Bronchial epithelial cell (primary cell): ENCODE data around the gene SGF29. TPM values are rescaled to one million over a fixed set of nuclear protein-coding genes. Genes with fewer than 3 reads are reported as not detected.
A peak's percentile ranks its signal among the peaks of the same experiment; 100 is the strongest.
"Not testable (repeated sequence)": the region's sequence is repeated elsewhere in the genome, so short reads cannot be mapped to it uniquely, and the experiment has no call there.

Experiments
- DNase-seq: peaks from one replicate; pipeline ENCODE4 v3.0.0-alpha.2; 2010; ENCODE audit warnings: low read depth
- FAIRE-seq: peaks from 2 replicates; lab custom pipeline; 2011; peaks lifted over from hg19 to GRCh38; lab: Jason Lieb, UNC
- H3K27me3 ChIP-seq: 2 replicates; pipeline ENCODE4 v1.5.1; 2011; ENCODE audit warnings: low read length; ENCODE audit not compliant: control insufficient read depth, insufficient read depth
- H3K36me3 ChIP-seq: 2 replicates; pipeline ENCODE4 v1.5.1; 2011; ENCODE audit warnings: low read length; ENCODE audit not compliant: control insufficient read depth, insufficient read depth
- H3K4me3 ChIP-seq: 2 replicates; pipeline ENCODE4 v1.5.1; 2011; ENCODE audit warnings: mild to moderate bottlenecking, low read depth, low read length, control low read depth
- total RNA-seq: library from RNA; depleted of rRNA; stranded (reverse); fragments of >200 nt; gene quantifications from 2 replicates; pipeline ENCODE4 v1.2.1, GENCODE V29; 2014
- TF ChIP-seq, protein P1 (sequence below): IDR thresholded peaks from 2 replicates; pipeline ENCODE4 v1.5.1; 2011; ENCODE audit warnings: mild to moderate bottlenecking, moderate library complexity, low read length, control low read depth, inconsistent platforms; ENCODE audit not compliant: insufficient read depth, severe bottlenecking

Gene SGF29
- total RNA-seq, 1 donor from 2014 or later = 10.0 TPM

GRCh38 chr16:28592979-28593553 lies 39.3 kb downstream of the SGF29 start:
- DNase-seq (no peak), FAIRE-seq (no peak)
- Histone ChIP-seq H3K27me3 (no peaks in the 10 kb centered on the region), H3K4me3 (no peak overlapping the region), H3K36me3 (peaks cover 6% of the 10 kb centered on the region)
- TF ChIP-seq, protein P1, sequence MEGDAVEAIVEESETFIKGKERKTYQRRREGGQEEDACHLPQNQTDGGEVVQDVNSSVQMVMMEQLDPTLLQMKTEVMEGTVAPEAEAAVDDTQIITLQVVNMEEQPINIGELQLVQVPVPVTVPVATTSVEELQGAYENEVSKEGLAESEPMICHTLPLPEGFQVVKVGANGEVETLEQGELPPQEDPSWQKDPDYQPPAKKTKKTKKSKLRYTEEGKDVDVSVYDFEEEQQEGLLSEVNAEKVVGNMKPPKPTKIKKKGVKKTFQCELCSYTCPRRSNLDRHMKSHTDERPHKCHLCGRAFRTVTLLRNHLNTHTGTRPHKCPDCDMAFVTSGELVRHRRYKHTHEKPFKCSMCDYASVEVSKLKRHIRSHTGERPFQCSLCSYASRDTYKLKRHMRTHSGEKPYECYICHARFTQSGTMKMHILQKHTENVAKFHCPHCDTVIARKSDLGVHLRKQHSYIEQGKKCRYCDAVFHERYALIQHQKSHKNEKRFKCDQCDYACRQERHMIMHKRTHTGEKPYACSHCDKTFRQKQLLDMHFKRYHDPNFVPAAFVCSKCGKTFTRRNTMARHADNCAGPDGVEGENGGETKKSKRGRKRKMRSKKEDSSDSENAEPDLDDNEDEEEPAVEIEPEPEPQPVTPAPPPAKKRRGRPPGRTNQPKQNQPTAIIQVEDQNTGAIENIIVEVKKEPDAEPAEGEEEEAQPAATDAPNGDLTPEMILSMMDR = no peak

GRCh38 chr16:28595451-28595850 lies 41.7 kb downstream of the SGF29 start:
- FAIRE-seq, DNase-seq: not testable (repeated sequence)

GRCh38 chr16:28596115-28596630 lies 42.5 kb downstream of the SGF29 start:
- TF ChIP-seq, protein P1 = no peak
- no peaks in the 10 kb centered on the region for H3K27me3 ChIP-seq
- no peaks in the 10 kb centered on the region for H3K36me3 ChIP-seq
- no peak overlapping the region for H3K4me3 ChIP-seq
- DNase-seq (no peak), FAIRE-seq (no peak)

More at GRCh38 chr16:28595451-28595850, 41.7 kb downstream of the SGF29 start:
- H3K4me3 ChIP-seq, H3K36me3 ChIP-seq, H3K27me3 ChIP-seq: not testable (repeated sequence)

- TF ChIP-seq, protein P1 = no peak
- Histone ChIP-seq H3K4me3 (no peak within 1 kb of the TSS), H3K36me3 (no peaks in the 10 kb centered on the region), H3K27me3 (no peaks in the 10 kb centered on the region)
- no peak for FAIRE-seq
- DNase-seq = peak; percentile 57
Observed at GRCh38 chr16:28596840-28597691, 43.3 kb downstream of the SGF29 start, which contains the start of gene SULT1A2. TSS of gene SULT1A2 (minus strand) at chr16:28597050. CDS start at chr16:28595930, 1,120 bp downstream.

DNA sequence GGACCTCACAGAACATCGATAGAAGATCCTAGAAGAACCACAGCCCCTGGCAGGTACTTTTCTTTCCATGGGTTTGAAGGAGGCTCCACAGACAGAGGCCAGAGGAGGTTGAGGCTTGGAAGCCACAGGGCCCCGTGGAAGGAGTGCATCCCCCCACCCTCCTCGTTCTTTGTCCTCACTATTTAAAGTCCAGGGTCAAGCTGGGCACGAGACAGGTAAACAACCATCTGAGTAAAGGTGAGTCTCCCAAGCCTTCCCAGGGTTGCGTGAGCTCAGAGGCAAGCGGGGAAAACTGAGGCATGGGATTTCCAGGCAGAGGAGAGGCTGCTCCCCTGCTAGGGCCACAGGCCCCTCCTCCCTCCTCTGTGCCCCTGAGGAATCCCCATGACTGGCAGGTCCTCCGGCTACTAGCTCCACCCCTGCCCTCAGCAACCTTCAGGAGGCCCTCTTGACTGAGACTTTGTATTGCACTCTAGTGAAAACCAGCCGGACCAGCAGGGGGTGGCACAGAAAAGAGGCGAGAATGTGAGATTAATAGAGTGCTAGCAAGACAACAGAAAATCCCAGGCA lies 44.1 kb downstream of the SGF29 start:
- Histone ChIP-seq H3K36me3 (no peaks in the 10 kb centered on the region), H3K4me3 (no peak overlapping the region), H3K27me3 (no peaks in the 10 kb centered on the region)
- TF ChIP-seq, protein P1 = no peak
- no peak for FAIRE-seq
- no peak for DNase-seq

- not testable (repeated sequence) for H3K36me3 ChIP-seq, FAIRE-seq, H3K27me3 ChIP-seq
Observed at GRCh38 chr16:28599377-28600285, 45.9 kb downstream of the SGF29 start.

GRCh38 chr16:28600965-28601364 lies 47.2 kb downstream of the SGF29 start:
- not testable (repeated sequence) for DNase-seq, FAIRE-seq, H3K4me3 ChIP-seq, H3K27me3 ChIP-seq, H3K36me3 ChIP-seq

More at GRCh38 chr16:28599377-28600285, 45.9 kb downstream of the SGF29 start:
- not testable (repeated sequence) for H3K4me3 ChIP-seq, DNase-seq

DNA sequence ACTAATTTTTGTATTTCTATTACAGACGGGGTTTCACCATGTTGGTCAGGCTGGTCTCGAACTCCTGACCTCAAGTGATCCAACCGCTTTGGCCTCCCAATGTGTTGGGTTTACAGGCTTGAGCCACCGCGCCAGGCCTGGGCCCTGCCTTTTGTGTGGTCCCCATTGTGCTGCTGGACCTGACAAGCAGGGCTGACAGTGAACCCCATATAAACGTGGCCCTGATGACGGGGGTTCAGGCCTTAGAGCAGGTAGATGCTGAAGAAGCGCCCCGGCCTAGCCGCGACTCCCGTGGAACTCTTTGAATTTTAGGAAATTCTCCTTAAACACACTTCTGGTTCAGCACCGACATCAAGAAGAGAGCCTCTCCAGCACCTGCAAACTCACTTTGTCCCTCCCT lies 47.9 kb downstream of the SGF29 start:
- not testable (repeated sequence) for H3K36me3 ChIP-seq, H3K27me3 ChIP-seq, H3K4me3 ChIP-seq, DNase-seq, FAIRE-seq

DNA sequence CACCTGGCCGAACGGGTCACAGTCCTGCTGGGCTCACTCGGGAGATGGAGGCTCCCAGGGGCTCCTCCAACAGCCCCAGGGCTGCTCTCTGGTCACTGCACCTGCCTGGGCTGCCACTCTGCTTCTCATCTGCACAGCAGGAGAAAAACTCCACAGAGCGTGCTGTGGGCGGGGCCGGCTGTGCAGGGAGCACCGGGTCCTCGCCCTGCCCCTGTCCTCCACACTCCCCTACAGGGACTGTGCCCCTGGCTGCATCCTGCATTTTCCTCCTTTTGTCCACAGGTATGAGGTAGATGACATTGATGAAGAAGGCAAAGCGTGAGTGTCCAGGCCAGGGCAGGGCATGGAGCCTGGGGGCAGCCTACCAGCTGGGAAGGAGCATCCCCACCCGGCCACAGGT lies 48.3 kb downstream of the SGF29 start:
- H3K27me3 ChIP-seq, DNase-seq, FAIRE-seq, H3K36me3 ChIP-seq, H3K4me3 ChIP-seq: not testable (repeated sequence)
